ENCODE data around the gene TMEM91. TPM values are rescaled to one million over a fixed set of nuclear protein-coding genes. Genes with fewer than 3 reads are reported as not detected.
A peak's percentile ranks its signal among the peaks of the same experiment; 100 is the strongest.

The TMEM91 gene
- total and polyA plus RNA-seq, 2 donors (not counting 1 experiment from before 2014, with no cell fraction given) = 6.3 to 7.1 TPM

DNA sequence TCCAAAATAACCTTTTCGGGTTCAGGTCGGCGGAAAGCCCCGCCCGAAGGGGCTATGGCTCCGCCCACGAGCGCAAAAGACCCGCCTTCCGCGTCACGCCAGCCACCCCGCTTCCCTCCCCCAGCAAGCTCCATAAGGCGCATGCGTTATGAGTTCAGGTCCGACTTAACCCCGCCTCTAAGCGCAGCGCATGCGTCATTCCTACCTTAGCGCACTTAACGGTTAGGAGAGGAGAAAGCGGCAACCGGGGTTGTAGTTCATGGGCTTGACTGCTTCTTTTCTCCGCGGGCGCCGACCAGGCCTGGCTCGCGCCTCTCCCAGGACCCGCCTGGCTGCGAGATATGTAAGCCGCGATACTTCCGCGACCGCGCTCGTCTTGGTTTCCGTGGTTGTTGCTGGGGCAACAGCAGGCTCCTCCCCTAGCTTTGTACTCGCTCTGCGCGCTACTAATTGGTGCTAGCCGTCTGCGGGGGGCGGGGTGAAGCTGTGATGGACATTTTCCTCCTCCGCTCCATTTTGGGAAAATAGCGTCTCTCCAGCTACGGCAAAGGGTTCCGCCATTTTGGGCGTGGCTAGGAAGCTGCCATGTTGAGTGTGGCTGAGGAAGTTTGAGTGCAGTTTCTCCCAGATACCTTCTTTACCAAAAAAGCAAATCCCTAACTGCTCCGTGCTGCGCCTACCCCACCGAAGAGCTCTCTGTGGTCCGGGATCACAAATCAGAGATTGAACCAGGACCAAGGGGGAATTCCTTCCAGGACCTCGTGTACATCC, 12.4 kb upstream of the TMEM91 start, which contains the start of gene B9D2:
B9D2 (minus strand) TSS at position 397 of the 771 bp plus-strand sequence. CDS start 630 bp downstream, outside the sequence.
- intact Hi-C loops (cut with micrococcal nuclease) = loop anchor here (1.0 to 2.0 kb wide), 3 partner anchors 10 to 213 kb away; partner anchors contain the start of genes BCKDHA, CEACAM21 and EXOSC5
- peaks cover 47% of the 10 kb centered on the region for H3K79me2 ChIP-seq (ENCODE audit: control insufficient read depth, insufficient read depth, low read length)
- H3K4me3 Mint-ChIP-seq = peak within 1 kb of the TSS; percentile 95
- ATAC-seq (ENCODE audit: low read depth) = peak; percentile 92
- TF ChIP-seq, protein P1, sequence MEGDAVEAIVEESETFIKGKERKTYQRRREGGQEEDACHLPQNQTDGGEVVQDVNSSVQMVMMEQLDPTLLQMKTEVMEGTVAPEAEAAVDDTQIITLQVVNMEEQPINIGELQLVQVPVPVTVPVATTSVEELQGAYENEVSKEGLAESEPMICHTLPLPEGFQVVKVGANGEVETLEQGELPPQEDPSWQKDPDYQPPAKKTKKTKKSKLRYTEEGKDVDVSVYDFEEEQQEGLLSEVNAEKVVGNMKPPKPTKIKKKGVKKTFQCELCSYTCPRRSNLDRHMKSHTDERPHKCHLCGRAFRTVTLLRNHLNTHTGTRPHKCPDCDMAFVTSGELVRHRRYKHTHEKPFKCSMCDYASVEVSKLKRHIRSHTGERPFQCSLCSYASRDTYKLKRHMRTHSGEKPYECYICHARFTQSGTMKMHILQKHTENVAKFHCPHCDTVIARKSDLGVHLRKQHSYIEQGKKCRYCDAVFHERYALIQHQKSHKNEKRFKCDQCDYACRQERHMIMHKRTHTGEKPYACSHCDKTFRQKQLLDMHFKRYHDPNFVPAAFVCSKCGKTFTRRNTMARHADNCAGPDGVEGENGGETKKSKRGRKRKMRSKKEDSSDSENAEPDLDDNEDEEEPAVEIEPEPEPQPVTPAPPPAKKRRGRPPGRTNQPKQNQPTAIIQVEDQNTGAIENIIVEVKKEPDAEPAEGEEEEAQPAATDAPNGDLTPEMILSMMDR (IDR thresholded peaks at IDR 0.05) = no peak
- no peak for TF ChIP-seq EZH2 (IDR thresholded peaks at IDR 0.05; ENCODE audit: borderline replicate concordance, insufficient read depth, low read depth, low read length, poor library complexity, severe bottlenecking)
- peak within 1 kb of the TSS; percentile 100 for H3K27ac Mint-ChIP-seq
- H3K27ac ChIP-seq (ENCODE audit: low read length in 2 of 2) = peak within 1 kb of the TSS; percentile 99 to 100
- H3K27me3 ChIP-seq (replicated peaks in 1 of 4; ENCODE audit: control extremely low read depth in 1 of 4, control insufficient read depth in 3 of 4, insufficient read depth in 4 of 4, low read length in 3 of 4) = no peaks in the 10 kb centered on the region
- peaks cover 27% of the 10 kb centered on the region for H3K4me1 Mint-ChIP-seq
- H2AFZ ChIP-seq (ENCODE audit: insufficient read depth, low read depth, low read length, poor library complexity, severe bottlenecking) = peak within 1 kb of the TSS; percentile 82
- H3K4me2 ChIP-seq (replicated peaks; ENCODE audit: low read depth, low read length, poor library complexity, severe bottlenecking) = peak within 1 kb of the TSS; percentile 85
- peak within 1 kb of the TSS; percentile 94 for H3K9ac ChIP-seq (ENCODE audit: low read length)
- DNase-seq = peak; percentile 99
- peak within 1 kb of the TSS; percentile 75 to 97 (median 86) for H3K4me3 ChIP-seq (ENCODE audit: control extremely low read depth in 1 of 5, extremely low read depth in 1 of 5, insufficient read depth in 1 of 5, low read depth in 2 of 5, low read length in 4 of 5)
- POLR2A ChIA-PET = interaction anchor here (0.6 to 2.6 kb wide), 14 partner anchors 9 to 934 kb away, joined by 3 to 32 read pairs (median 4); partner anchors contain the start of genes CCDC97, DMAC2, EGLN2 and HNRNPUL1
- peaks cover 0 to 3% of the 10 kb centered on the region in 2 experiments for H3K36me3 ChIP-seq (replicated peaks in 1 of 2; ENCODE audit: control extremely low read depth in 1 of 2, control insufficient read depth in 1 of 2, extremely low read depth in 1 of 2, insufficient read depth in 2 of 2, low read length in 1 of 2)
- CTCF ChIA-PET = interaction anchor here (0.6 to 4.7 kb wide), 13 partner anchors 11 to 208 kb away, joined by 3 to 64 read pairs (median 6); partner anchors contain the start of genes DMAC2, HNRNPUL1 and TGFB1
- H3K27me3 Mint-ChIP-seq = no peaks in the 10 kb centered on the region
- H3K9me3 ChIP-seq (ENCODE audit: control extremely low read depth in 1 of 3, control insufficient read depth in 2 of 3, insufficient read depth in 1 of 3, low read length in 2 of 3) = no peaks in the 10 kb centered on the region
- no peaks in the 10 kb centered on the region for H3K9me3 Mint-ChIP-seq (ENCODE audit: insufficient read depth)
- H4K20me1 ChIP-seq (ENCODE audit: control insufficient read depth, insufficient read depth, low read length, poor library complexity, severe bottlenecking) = no peaks in the 10 kb centered on the region
- H3K4me1 ChIP-seq (ENCODE audit: control insufficient read depth in 2 of 2, insufficient read depth in 2 of 2, low read length in 2 of 2) = peaks cover 12 to 24% of the 10 kb centered on the region in 2 donors
- under 1% methylated on average over 51 of the region's 56 CpGs for WGBS (ENCODE audit: insufficient coverage)

Measured in B cell (primary cell).